Right kidney (tissue), 9 donors: ENCODE results near the gene VWA8.

Source experiments
- DNase-seq: peaks from one replicate; pipeline ENCODE4 v3.0.0-alpha.2; 2016
- long read RNA-seq, 8 donors: transcript quantifications; one replicate each; lab custom pipeline, GENCODE V29; 2026

VWA8 gene
- long read RNA-seq, donor 1 = 0 reads
- long read RNA-seq, donor 2 = 0 reads
- long read RNA-seq, donor 3, full-length matches to known transcripts = 2 of 2 reads
- long read RNA-seq, donor 3, partial matches to known transcripts = 0 of 2 reads
- long read RNA-seq, donor 3, other reads (novel, unspliced or antisense) = 0 of 2 reads
- long read RNA-seq, donor 4 = 0 reads
- long read RNA-seq, donor 5, partial matches to known transcripts = 0 of 1 reads
- long read RNA-seq, donor 5, other reads (novel, unspliced or antisense) = 0 of 1 reads
- long read RNA-seq, donor 6 = 0 reads
- long read RNA-seq, donor 7 = 0 reads
- long read RNA-seq, donor 8, full-length matches to known transcripts = 1 of 1 reads
- long read RNA-seq, donor 8, partial matches to known transcripts = 0 of 1 reads
- long read RNA-seq, donor 8, other reads (novel, unspliced or antisense) = 0 of 1 reads

- DNase-seq = peak; percentile 94
Observed at GRCh38 chr13:41960637-41961465, at the start of gene VWA8. VWA8 (minus strand) TSS chr13:41961109; CDS start chr13:41961015, 94 bp downstream.

DNA sequence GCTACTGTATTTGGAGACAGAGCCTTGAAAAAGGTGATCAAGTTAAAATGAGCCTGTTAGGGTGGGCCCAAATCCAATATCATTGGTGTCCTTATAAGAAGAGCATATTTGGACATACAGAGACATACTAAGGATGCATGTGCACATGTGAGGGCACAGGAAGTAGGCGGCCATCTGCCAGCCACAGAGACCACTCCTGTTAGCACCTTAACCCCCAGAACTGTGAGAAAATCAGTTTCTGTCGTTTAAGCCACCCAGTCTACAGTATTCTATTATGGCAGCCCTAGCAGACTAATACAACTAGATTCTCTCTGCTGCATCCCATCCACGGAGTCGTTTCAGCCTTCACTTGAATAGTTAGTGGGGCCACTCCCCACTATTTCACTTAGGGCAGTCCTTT lies 48.1 kb upstream of the VWA8 start:
- DNase-seq = no peak

GRCh38 chr13:42007844-42008243 lies 46.9 kb upstream of the VWA8 start:
- no peak for DNase-seq

DNA sequence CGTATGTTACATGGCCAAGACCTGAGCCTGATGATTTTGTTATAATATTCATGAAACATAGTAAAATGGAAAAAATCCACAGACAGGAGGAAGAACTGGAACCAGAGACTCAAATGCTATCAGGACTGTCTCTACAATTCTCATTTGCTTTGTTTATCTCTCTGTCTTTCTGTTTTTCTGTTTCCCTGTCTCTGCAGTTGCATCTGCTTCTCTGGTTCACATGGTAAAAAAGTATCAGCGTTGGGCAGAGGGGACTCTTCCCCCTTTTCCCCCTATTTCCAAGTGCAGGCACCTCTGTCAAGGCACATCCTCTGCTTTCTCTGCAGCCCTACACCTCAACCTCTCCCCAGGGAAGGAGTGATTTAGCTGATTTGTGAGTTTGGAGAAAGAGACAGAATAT lies 41.2 kb upstream of the VWA8 start:
- DNase-seq = no peak

DNA sequence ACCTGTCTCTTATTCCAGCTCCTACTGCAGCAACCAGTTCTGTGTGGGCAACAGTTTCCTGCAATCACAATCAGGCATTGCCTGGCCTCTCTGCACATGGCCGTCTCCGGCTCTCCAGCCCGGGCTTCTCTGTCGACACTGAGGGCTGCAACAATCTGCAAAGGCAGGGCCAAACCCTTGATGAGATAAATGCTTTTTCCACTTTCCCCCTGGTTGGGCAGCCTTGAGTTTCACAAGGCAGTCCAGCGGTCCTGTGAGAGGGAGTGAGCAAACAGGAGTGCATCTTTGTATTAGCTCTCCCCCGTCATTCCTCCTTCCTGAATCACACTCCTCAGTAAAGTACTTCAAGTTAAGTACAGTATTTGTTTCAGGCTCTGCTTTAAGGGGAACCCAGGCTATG lies 40.7 kb upstream of the VWA8 start:
- DNase-seq = peak; percentile 20

DNA sequence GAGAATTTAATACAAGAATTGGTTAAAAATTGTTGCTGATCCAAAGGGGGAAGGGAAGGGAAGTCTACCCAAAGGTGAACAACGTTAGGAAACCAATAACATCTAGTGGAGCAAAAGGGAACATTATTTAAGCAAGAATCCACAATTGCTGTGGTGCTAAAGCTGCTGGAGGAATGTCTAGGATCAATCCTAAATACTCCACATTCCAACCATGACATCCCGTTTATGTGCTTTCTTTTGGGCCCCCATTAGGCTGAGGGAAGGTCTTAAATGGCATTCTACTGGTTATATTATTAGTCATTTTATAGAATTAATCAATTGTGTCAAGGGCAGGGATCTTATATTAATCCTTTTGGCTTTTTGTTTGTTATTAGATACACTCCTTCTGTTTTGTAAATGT lies 39.9 kb upstream of the VWA8 start:
- no peak for DNase-seq

GRCh38 chr13:41997396-41997795 lies 36.5 kb upstream of the VWA8 start:
- DNase-seq = no peak

- no peak for DNase-seq
Observed at GRCh38 chr13:41995946-41996345, 35.0 kb upstream of the VWA8 start.

DNA sequence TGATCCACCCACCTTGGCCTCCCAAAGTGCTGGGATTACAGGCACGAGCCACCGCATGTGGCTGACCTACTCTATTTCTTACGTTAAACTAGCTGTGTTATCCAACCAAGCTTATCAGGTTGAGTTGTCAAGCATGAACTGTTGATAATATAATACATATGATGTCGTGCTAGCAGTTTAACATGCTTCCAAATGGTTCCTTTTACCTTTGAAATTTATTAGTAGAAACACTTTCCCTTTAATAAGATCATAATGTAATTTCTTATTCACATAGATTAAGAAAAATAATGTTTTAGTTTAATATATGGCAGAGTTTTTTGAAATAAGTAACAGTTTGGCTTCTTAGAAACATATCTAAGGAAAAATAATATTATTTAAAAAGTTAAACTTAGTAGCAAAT lies 34.4 kb upstream of the VWA8 start:
- DNase-seq = no peak

- no peak for DNase-seq
Observed at GRCh38 chr13:41994696-41995095, 33.8 kb upstream of the VWA8 start.

GRCh38 chr13:41991936-41992335 lies 31.0 kb upstream of the VWA8 start:
- no peak for DNase-seq

- no peak for DNase-seq
Observed at GRCh38 chr13:41988244-41988643, 27.3 kb upstream of the VWA8 start.

DNA sequence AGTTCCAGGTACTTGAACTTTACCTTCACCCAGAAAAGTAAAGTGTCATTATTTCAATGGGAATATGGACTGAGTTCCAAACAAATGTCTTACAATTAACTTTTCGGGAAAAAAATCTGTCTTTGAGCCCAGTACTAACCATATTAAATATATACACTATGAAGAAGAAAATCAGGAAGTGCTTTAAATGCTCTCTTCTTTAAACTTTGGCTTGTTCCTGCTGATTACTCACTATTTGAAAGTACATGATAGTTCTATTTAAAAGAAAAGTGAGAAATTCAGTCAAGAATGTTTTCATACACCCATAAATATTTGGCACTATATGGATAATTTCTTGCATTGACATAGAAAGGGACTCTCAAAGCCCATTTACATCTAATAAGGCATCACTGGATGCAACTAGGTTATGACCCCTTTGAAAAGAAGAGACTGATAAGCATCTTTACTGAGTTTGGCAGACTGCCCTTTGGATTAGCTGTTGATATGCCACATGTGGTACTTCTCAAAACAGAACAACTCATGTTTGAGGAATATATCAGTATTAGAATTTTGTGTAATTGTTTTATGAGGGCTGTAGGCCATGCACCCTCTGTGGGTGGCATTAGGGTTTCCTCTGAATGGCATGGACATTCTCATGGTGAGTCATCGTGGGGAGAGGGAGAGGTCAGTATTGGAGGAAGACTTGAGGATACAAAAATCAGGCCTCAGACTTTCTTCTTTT lies 25.0 kb upstream of the VWA8 start:
- DNase-seq = no peak

GRCh38 chr13:41981951-41982715 lies 21.2 kb upstream of the VWA8 start:
- DNase-seq = no peak

DNA sequence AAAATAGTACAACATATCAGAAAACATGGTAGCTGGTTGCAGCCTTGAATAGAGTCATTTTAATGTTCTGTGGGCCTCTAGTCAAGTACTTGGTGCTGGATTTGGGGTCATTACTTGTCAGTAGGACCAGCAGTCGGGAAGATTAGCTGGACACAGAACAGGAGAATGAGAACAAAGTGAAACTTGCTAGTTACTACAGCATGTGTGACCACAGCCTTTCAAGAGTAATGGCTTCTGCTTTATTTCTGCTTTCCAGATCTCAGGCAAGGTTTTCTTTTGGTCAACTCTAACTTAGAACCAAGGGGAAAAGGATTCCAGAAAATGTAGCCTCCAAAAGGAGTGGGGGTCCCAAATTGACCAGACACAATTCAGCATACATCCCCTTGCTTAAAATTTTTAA lies 17.1 kb upstream of the VWA8 start:
- no peak for DNase-seq

- DNase-seq = no peak
Observed at GRCh38 chr13:41976476-41976875, 15.6 kb upstream of the VWA8 start.

DNA sequence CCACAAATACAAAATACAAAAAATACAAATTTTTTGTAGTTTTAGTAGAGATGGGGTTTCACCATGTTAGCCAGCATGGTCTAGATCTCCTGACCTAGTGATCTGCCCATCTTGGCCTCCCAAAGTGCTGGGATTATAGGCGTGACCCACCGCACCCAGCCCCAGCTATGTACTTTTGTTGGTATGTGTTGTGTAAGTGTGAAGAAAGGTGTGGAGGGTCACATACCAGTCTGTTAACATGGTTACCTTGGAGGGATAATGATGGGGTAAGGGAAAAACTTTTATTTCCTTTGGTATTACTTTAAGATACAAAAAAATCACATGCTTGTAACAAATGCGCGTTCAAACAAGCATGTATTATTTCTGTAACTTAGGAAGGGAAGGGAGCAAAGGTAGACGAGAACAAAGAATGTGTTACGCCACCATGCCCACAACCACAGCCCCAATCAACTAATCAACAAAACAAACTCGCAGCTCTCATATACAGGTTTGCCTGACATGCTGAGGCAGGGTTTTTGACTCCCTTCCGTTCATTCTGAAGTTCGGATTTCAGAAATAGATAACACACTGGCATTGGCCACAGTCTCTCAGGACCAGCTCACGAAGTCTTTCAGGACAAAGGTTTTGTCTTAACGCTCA lies 13.5 kb upstream of the VWA8 start:
- no peak for DNase-seq

DNA sequence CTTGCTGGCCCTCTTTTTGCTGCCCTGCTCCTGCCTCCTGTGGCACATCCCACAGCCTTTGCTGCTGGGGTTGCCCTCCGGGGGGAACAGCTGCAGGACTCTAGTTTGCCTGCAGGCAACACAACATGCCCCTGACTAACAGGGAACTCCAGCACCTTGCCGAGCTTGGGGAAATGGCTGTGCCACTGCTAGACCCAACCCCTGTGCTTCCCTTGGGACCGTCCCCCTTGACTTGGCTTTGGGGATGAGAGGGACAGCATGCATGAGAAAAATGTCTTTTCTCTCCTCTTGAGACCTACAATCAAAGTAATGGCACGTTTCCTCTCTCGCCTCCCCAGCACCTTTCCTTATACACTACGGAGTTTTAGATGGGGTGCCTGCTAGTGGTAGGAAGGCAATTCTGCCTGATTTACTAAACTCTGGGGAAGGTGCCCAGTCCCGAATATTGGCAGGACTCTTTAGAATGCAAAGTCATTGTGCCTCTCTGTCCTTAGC lies 12.4 kb upstream of the VWA8 start:
- DNase-seq = no peak

- no peak for DNase-seq
Observed at GRCh38 chr13:41971848-41972247, 10.9 kb upstream of the VWA8 start.

DNA sequence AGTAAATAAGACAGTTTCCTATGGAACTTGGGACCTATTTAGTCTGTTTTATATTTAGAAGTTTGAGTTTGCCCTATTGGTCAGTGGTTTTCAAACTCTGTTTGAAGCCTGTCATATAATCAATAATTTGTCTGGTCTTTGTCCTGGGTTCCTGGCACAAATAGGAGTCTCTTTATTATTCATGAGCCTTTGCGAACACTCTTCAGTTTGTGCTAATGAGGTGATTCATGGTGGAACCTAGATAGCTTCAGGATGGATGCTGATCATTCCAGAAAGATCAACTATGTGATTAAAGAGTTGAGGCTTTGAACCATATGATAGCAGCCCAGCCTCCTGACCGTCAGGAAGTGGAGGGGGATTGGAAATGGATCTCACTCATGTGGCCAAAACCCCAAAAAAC lies 10.0 kb upstream of the VWA8 start:
- no peak for DNase-seq

DNA sequence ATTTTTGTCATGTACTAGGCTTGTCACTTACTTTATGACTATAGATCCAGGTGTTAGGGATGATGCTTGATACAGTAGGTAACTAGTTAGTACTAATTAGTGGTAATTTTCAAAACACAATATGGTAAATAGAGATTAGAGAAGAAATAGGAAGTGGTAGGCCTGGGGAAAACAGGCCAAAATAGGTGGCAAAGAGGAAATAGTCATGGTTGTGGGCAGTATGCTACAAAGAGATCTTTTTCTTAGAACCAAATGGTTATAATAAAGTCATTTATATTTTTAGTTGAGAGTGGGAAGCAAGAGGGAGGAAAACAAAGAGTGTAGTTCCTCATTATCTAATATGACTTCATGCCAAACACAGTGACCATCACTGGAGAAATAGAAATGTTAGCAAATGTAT lies 9.1 kb upstream of the VWA8 start:
- no peak for DNase-seq

GRCh38 chr13:41969072-41969471 lies 8.2 kb upstream of the VWA8 start:
- no peak for DNase-seq
